Non-pigmented ciliary epithelial cell (primary cell): ENCODE measurements around the gene ACACA.

Experiments
- DNase-seq: peaks from one replicate; pipeline ENCODE4 v3.0.0-alpha.2; 2010; ENCODE audit warnings: low read depth

ACACA gene

GRCh38 chr17:37230633-37231032 lies 176.0 kb downstream of the ACACA start:
- no peak for DNase-seq

GRCh38 chr17:37225465-37225864 lies 181.2 kb downstream of the ACACA start:
- no peak for DNase-seq

- no peak for DNase-seq
Measured at GRCh38 chr17:37221865-37222264, 184.8 kb downstream of the ACACA start.

GRCh38 chr17:37220607-37220953 lies 186.1 kb downstream of the ACACA start:
- DNase-seq = no peak

- DNase-seq = no peak
Measured at GRCh38 chr17:37219876-37220606, 186.6 kb downstream of the ACACA start.

- DNase-seq = no peak
Measured at GRCh38 chr17:37218849-37219248, 187.8 kb downstream of the ACACA start.

GRCh38 chr17:37214416-37214815 lies 192.2 kb downstream of the ACACA start:
- no peak for DNase-seq

- DNase-seq = no peak
Measured at GRCh38 chr17:37213927-37214326, 192.7 kb downstream of the ACACA start.

- no peak for DNase-seq
Measured at GRCh38 chr17:37212179-37212578, 194.5 kb downstream of the ACACA start.

- no peak for DNase-seq
Measured at GRCh38 chr17:37211136-37211535, 195.5 kb downstream of the ACACA start.

GRCh38 chr17:37207103-37207502 lies 199.5 kb downstream of the ACACA start:
- no peak for DNase-seq

GRCh38 chr17:37206299-37206698 lies 200.3 kb downstream of the ACACA start:
- DNase-seq = no peak

GRCh38 chr17:37200497-37200896 lies 206.1 kb downstream of the ACACA start:
- DNase-seq = no peak

- no peak for DNase-seq
Measured at GRCh38 chr17:37197336-37197735, 209.3 kb downstream of the ACACA start.

GRCh38 chr17:37194208-37194607 lies 212.4 kb downstream of the ACACA start:
- no peak for DNase-seq

GRCh38 chr17:37191219-37191618 lies 215.4 kb downstream of the ACACA start:
- peak; percentile 42 for DNase-seq

GRCh38 chr17:37190493-37190892 lies 216.1 kb downstream of the ACACA start:
- no peak for DNase-seq

- no peak for DNase-seq
Measured at GRCh38 chr17:37188157-37188556, 218.5 kb downstream of the ACACA start.

GRCh38 chr17:37187262-37187661 lies 219.4 kb downstream of the ACACA start:
- DNase-seq = peak; percentile 28

GRCh38 chr17:37182786-37183465 lies 223.7 kb downstream of the ACACA start:
- no peak for DNase-seq

- DNase-seq = no peak
Measured at GRCh38 chr17:37180376-37180775, 226.3 kb downstream of the ACACA start.

GRCh38 chr17:37179893-37180292 lies 226.7 kb downstream of the ACACA start:
- peak; percentile 57 for DNase-seq

- DNase-seq = no peak
Measured at GRCh38 chr17:37177254-37177870, 229.3 kb downstream of the ACACA start.
